Neural cell (in vitro differentiated cells): Measurements from ENCODE around the gene OR52M1. TPM values are rescaled to one million over a fixed set of nuclear protein-coding genes. Genes with fewer than 3 reads are reported as not detected.

Source experiments
- H2AFZ ChIP-seq: fragments of 200-600, 300-800 bp; sonication (generic), shearing (Covaris generic); 2 replicates; pipeline ENCODE4 v1.6.0; 2014; ENCODE audit warnings: low read depth, mild to moderate bottlenecking, antibody characterized with exemption, low read length, moderate library complexity
- H3F3A ChIP-seq: fragments of 200-600 bp; shearing (Covaris generic); 2 replicates; pipeline ENCODE4 v1.6.1; 2016; ENCODE audit warnings: mild to moderate bottlenecking, moderate library complexity, mixed read lengths, antibody characterized with exemption, low read length; ENCODE audit not compliant: insufficient read depth, poor library complexity, severe bottlenecking
- H3K27ac ChIP-seq: fragments of 200-600, 300-800 bp; sonication (generic), shearing (Covaris generic); 2 replicates; pipeline ENCODE4 v1.5.1; 2014; ENCODE audit warnings: mild to moderate bottlenecking, low read length, moderate library complexity
- H3K27me3 ChIP-seq: fragments of 300-800, 200-600 bp; sonication (generic), shearing (Covaris generic); 2 replicates; pipeline ENCODE4 v1.6.0; 2014; ENCODE audit warnings: mild to moderate bottlenecking, low read depth, low read length, moderate library complexity; ENCODE audit not compliant: insufficient read depth
- H3K36me3 ChIP-seq: fragments of 300-800, 200-600 bp; sonication (generic), shearing (Covaris generic); 2 replicates; pipeline ENCODE4 v1.5.1; 2014; ENCODE audit warnings: mild to moderate bottlenecking, antibody characterized with exemption, low read length, moderate library complexity; ENCODE audit not compliant: insufficient read depth
- H3K4me2 ChIP-seq: fragments of 300-800, 200-600 bp; sonication (generic), shearing (Covaris generic); 2 replicates; pipeline ENCODE4 v1.6.0; 2014; ENCODE audit warnings: mild to moderate bottlenecking, low read length
- H3K4me3 ChIP-seq: fragments of 300-800, 200-600 bp; sonication (generic), shearing (Covaris generic); 2 replicates; pipeline ENCODE4 v1.5.1; 2014; ENCODE audit warnings: mild to moderate bottlenecking, low read length, moderate library complexity
- H3K79me2 ChIP-seq: fragments of 200-600 bp; shearing (Covaris generic); replicated peaks from 2 replicates; pipeline ENCODE4 v1.6.0; 2014; ENCODE audit warnings: mild to moderate bottlenecking, low read length, moderate library complexity; ENCODE audit not compliant: insufficient read depth
- H3K9ac ChIP-seq: fragments of 300-800, 200-600 bp; sonication (generic), shearing (Covaris generic); 2 replicates; pipeline ENCODE4 v1.6.1; 2016; ENCODE audit warnings: mild to moderate bottlenecking, low read length, mixed read lengths
- H3K9me2 ChIP-seq: fragments of 200-600 bp; shearing (Covaris generic); 2 replicates; pipeline ENCODE4 v1.6.1; 2016; ENCODE audit warnings: mild to moderate bottlenecking, low read length, mixed read lengths; ENCODE audit not compliant: insufficient read depth
- H3K9me3 ChIP-seq: fragments of 200-600, 300-800 bp; sonication (generic), shearing (Covaris generic); 2 replicates; pipeline ENCODE4 v1.6.1; 2016; ENCODE audit warnings: mild to moderate bottlenecking, mixed run types, low read length, moderate library complexity, mixed read lengths
- H4K20me1 ChIP-seq: fragments of 200-600 bp; shearing (Covaris generic); 2 replicates; pipeline ENCODE4 v1.6.1; 2016; ENCODE audit warnings: mild to moderate bottlenecking, mixed run types; ENCODE audit not compliant: insufficient read depth
- CTCF ChIP-seq: fragments of 450-650 bp; IDR thresholded peaks from 2 replicates; pipeline ENCODE4 v1.5.1; 2014; ENCODE audit warnings: antibody characterized with exemption, mild to moderate bottlenecking, moderate library complexity; ENCODE audit not compliant: poor library complexity, severe bottlenecking
- EP300 ChIP-seq: fragments of 450-650 bp; conservative IDR thresholded peaks from 2 replicates; pipeline ENCODE4 v1.6.1; 2014; ENCODE audit warnings: antibody characterized with exemption, mild to moderate bottlenecking, moderate library complexity; ENCODE audit not compliant: poor library complexity, severe bottlenecking
- EZH2 ChIP-seq: fragments of 200-600, 300-800 bp; shearing (Covaris generic), sonication (generic); IDR thresholded peaks from 2 replicates; pipeline ENCODE4 v1.6.1; 2014; ENCODE audit warnings: antibody characterized with exemption, low read length, borderline replicate concordance, mild to moderate bottlenecking; ENCODE audit not compliant: insufficient read depth, poor library complexity, severe bottlenecking
- MXI1 ChIP-seq: fragments of 450-650 bp; conservative IDR thresholded peaks from 2 replicates; pipeline ENCODE4 v1.6.1; 2014; ENCODE audit warnings: antibody characterized with exemption, mild to moderate bottlenecking; ENCODE audit not compliant: poor library complexity, severe bottlenecking
- POLR2AphosphoS5 ChIP-seq: IDR thresholded peaks from 2 replicates; pipeline ENCODE4 v1.6.1; 2012
- SMC3 ChIP-seq: fragments of 450-650 bp; conservative IDR thresholded peaks from 2 replicates; pipeline ENCODE4 v1.6.1; 2014; ENCODE audit warnings: antibody characterized with exemption, mild to moderate bottlenecking, moderate library complexity; ENCODE audit not compliant: poor library complexity
- TAF1 ChIP-seq: IDR thresholded peaks from 2 replicates; pipeline ENCODE4 v1.6.1; 2012; ENCODE audit warnings: low read depth
- polyA plus RNA-seq: library from polyadenylated mRNA; depleted of rRNA; stranded (reverse); fragments of >200 nt; gene quantifications from 2 replicates; pipeline ENCODE4 v1.2.3, GENCODE V29; 2014
- TF ChIP-seq, protein P1 (sequence below): IDR thresholded peaks from 2 replicates; pipeline ENCODE4 v1.6.1; 2012; ENCODE audit warnings: borderline replicate concordance

OR52M1 gene
- polyA plus RNA-seq, 1 donor from 2014 or later = not detected

- H3F3A ChIP-seq = no peaks in the 10 kb centered on the region
- no peaks in the 10 kb centered on the region for H3K27me3 ChIP-seq
- H2AFZ ChIP-seq = no peak overlapping the region
- H3K9ac ChIP-seq = no peak overlapping the region
- no peaks in the 10 kb centered on the region for H3K36me3 ChIP-seq
- TF ChIP-seq EP300 = no peak
- TF ChIP-seq TAF1 = no peak
- no peak for TF ChIP-seq MXI1
- TF ChIP-seq, protein P1, sequence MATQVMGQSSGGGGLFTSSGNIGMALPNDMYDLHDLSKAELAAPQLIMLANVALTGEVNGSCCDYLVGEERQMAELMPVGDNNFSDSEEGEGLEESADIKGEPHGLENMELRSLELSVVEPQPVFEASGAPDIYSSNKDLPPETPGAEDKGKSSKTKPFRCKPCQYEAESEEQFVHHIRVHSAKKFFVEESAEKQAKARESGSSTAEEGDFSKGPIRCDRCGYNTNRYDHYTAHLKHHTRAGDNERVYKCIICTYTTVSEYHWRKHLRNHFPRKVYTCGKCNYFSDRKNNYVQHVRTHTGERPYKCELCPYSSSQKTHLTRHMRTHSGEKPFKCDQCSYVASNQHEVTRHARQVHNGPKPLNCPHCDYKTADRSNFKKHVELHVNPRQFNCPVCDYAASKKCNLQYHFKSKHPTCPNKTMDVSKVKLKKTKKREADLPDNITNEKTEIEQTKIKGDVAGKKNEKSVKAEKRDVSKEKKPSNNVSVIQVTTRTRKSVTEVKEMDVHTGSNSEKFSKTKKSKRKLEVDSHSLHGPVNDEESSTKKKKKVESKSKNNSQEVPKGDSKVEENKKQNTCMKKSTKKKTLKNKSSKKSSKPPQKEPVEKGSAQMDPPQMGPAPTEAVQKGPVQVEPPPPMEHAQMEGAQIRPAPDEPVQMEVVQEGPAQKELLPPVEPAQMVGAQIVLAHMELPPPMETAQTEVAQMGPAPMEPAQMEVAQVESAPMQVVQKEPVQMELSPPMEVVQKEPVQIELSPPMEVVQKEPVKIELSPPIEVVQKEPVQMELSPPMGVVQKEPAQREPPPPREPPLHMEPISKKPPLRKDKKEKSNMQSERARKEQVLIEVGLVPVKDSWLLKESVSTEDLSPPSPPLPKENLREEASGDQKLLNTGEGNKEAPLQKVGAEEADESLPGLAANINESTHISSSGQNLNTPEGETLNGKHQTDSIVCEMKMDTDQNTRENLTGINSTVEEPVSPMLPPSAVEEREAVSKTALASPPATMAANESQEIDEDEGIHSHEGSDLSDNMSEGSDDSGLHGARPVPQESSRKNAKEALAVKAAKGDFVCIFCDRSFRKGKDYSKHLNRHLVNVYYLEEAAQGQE = no peak
- no peak for TF ChIP-seq POLR2AphosphoS5
- no peak for TF ChIP-seq EZH2
- no peaks in the 10 kb centered on the region for H3K9me2 ChIP-seq
- H4K20me1 ChIP-seq = no peaks in the 10 kb centered on the region
- H3K9me3 ChIP-seq = no peaks in the 10 kb centered on the region
- H3K4me2 ChIP-seq = no peak overlapping the region
- H3K4me3 ChIP-seq = no peak overlapping the region
- H3K79me2 ChIP-seq = no peaks in the 10 kb centered on the region
- H3K27ac ChIP-seq = no peak overlapping the region
These were observed 33.4 kb upstream of the OR52M1 start for GRCh38 chr11:4511282-4512245.

GRCh38 chr11:4514196-4514595, 30.8 kb upstream of the OR52M1 start:
- Histone ChIP-seq H4K20me1 (no peaks in the 10 kb centered on the region), H3K27me3 (no peaks in the 10 kb centered on the region), H3K9ac (no peak overlapping the region), H3K27ac (no peak overlapping the region), H3K4me2 (no peak overlapping the region), H3K4me3 (no peak overlapping the region), H3F3A (no peaks in the 10 kb centered on the region), H3K9me3 (no peaks in the 10 kb centered on the region), H3K9me2 (no peaks in the 10 kb centered on the region), H2AFZ (no peak overlapping the region), H3K79me2 (no peaks in the 10 kb centered on the region), H3K36me3 (no peaks in the 10 kb centered on the region)
- TF ChIP-seq, protein P1 = no peak
- TF ChIP-seq TAF1 = no peak
- TF ChIP-seq POLR2AphosphoS5 = no peak
- no peak for TF ChIP-seq CTCF
- no peak for TF ChIP-seq SMC3
- no peak for TF ChIP-seq EP300
- TF ChIP-seq EZH2 = no peak
